ENCODE results near the gene TIPIN.
"Not testable (repeated sequence)": the region's sequence is repeated elsewhere in the genome, so short reads cannot be mapped to it uniquely, and the experiment has no call there.

Gene TIPIN, protein sequence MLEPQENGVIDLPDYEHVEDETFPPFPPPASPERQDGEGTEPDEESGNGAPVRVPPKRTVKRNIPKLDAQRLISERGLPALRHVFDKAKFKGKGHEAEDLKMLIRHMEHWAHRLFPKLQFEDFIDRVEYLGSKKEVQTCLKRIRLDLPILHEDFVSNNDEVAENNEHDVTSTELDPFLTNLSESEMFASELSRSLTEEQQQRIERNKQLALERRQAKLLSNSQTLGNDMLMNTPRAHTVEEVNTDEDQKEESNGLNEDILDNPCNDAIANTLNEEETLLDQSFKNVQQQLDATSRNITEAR
- total RNA-seq: 6.4 reads per million, percentile 24 among the genes with 10 or more reads in this experiment

- peak; percentile 98 for DNase-seq
Measured at GRCh38 chr15:66356359-66357236, at the start of gene TIPIN. Gene TIPIN (minus strand): TSS chr15:66356685. CDS start chr15:66352947, 3,738 bp downstream.

GRCh38 chr15:66405615-66406014 is 49.1 kb upstream of the TIPIN start:
- no peak for DNase-seq

- no peak for DNase-seq
Measured at GRCh38 chr15:66405007-66405406, 48.5 kb upstream of the TIPIN start.

- DNase-seq: no peak
Measured at GRCh38 chr15:66404532-66404931, 48.0 kb upstream of the TIPIN start.

DNA sequence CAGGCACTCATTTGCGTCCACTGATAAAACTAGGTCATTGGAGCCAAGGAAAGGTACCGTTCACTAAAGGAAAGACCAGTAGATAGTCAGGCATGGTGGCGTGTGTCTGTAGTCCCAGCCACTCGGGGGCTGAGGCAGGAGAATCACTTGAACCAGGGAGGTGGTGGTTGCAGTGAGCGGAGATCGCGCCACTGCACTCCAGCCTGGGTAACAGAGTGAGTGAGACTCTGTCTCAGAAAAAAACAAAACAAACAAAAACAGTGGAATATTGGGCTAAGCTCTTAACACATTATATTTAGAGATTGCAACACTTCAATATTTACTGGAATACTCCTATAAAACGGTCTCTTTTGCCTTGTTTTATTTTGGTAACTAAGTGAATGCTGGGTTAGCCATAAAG is 47.6 kb upstream of the TIPIN start:
- DNase-seq: no peak

DNA sequence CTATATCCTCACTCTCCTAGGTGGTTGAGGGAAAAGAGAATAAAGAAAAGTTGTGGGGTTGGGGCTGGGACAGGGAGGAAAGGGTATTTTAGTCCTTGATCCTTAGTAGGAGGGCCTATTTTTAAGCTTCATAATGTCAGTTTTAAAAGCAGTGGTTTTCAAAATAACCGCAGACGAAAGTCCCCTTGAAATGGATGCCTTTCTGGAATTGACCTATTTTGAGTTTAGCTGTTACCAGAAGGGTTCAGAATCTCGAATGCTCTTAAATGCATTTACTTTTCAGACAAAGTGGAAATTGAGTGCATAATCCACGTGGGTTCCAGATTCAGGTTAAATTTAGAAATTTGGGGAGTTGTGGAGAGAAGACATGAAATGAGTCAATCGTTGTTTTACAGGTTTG is 46.8 kb upstream of the TIPIN start:
- no peak for DNase-seq

GRCh38 chr15:66402761-66403284 is 46.3 kb upstream of the TIPIN start:
- no peak for DNase-seq

GRCh38 chr15:66401130-66402021 is 44.9 kb upstream of the TIPIN start:
- no peak for DNase-seq

- DNase-seq: no peak
Measured at GRCh38 chr15:66400351-66400774, 43.9 kb upstream of the TIPIN start.

DNA sequence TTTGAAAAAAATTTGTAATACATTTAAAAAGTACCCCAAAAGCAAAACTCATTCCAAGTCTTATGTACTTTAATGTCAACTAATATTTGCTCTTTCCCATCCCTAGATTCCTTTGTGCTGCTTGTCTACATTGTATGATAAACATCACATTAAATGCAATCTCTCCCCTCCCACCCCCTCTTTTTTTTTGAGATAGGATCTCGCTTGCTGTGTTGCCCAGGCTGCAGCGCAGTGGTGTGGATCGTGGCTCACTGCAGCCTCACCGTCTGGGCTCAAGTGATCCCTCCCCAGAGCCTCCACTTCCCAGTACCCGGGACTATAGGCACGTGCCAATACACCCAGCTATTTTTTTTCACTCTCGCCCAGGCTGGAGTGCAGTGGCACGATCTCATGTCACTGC is 42.8 kb upstream of the TIPIN start:
- DNase-seq: no peak

DNA sequence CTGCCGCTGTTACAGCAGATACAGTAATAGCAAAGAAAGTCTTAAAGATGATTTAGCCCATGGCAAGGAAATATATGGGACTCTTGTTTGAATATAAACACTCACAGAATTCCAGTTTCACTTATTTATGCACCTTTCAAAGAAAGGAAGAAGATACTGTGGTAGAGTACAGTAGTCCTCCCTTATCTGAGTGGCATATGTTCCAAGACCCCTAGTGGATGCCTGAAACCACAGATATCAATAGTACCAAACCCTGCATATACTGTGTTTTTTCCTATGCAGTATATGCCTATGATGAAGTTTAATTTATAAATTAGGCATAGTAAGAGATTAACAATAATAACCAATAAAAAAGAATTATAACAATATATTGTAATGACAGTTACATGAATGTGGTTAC is 38.4 kb upstream of the TIPIN start:
- DNase-seq: no peak

DNA sequence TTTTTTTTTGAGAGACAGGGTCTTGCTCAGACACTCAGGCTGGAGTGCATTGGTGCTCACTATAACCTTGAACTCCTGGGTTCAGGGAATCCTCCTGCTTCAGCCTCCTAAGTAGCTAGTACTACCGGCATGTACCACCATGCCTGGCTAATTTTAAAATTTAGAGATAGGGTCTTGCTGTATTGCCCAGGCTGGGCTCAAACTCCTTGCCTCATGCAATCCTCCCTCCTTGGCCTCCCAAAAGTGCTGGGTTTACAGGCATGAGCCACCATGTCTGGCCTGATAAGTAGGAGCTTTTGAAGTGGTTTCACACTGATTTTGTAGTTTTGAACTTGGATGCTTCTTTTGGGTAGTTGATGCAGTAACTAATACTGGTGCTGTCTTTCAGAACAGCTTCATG is 38.0 kb upstream of the TIPIN start:
- no peak for DNase-seq

DNA sequence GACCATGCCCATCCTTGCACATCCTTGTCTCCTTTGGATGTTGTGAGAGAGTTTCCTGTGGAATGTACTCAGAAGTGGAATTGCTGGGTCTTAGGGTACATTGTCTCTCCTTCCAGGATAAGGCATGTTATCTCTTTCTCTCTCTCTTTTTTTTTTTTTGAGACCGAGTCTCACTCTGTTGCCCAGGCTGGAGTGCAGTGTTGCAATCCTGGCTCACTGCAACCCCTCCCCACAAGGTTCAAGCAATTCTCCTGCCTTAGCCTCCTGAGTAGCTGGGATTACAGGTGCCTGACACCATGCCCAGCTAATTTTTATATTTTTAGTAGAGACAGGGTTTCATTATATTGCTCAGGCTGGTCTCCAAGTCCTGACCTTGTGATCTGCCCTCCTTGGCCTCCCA is 36.6 kb upstream of the TIPIN start:
- DNase-seq: not testable (repeated sequence)

- no peak for DNase-seq
Measured at GRCh38 chr15:66390678-66391077, 34.2 kb upstream of the TIPIN start.

- no peak for DNase-seq
Measured at GRCh38 chr15:66389859-66390381, 33.4 kb upstream of the TIPIN start.

GRCh38 chr15:66389098-66389858 is 32.8 kb upstream of the TIPIN start:
- DNase-seq: no peak

- DNase-seq: no peak
Measured at GRCh38 chr15:66388576-66388975, 32.1 kb upstream of the TIPIN start.

- DNase-seq: no peak
Measured at GRCh38 chr15:66388043-66388363, 31.5 kb upstream of the TIPIN start.

- peak; percentile 63 for DNase-seq
Measured at GRCh38 chr15:66387163-66388042, 30.9 kb upstream of the TIPIN start.
